ENCODE results near the gene KPNA2.
"Not testable (repeated sequence)": the region's sequence is repeated elsewhere in the genome, so short reads cannot be mapped to it uniquely, and the experiment has no call there.

Gene KPNA2

DNA sequence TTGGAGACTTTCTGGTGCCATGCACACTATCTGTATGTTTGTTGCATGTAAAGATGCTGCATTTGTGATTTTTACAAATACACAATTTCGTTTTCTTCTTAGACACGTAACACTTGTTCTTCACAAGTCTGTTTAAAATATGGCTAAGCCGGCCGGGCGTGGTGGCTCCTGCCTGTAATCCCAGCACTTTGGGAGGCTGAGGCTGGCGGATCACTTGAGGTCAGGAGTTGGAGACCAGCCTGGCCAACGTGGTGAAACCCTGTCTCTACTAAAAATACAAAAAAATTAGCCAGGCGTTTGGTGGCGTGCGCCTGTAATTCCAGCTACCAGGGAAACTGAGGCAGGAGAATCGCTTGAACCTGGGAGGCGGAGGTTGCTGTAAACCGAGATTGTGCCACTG, 14.7 kb upstream of the KPNA2 start:
- DNase-seq, result not testable (repeated sequence)

DNA sequence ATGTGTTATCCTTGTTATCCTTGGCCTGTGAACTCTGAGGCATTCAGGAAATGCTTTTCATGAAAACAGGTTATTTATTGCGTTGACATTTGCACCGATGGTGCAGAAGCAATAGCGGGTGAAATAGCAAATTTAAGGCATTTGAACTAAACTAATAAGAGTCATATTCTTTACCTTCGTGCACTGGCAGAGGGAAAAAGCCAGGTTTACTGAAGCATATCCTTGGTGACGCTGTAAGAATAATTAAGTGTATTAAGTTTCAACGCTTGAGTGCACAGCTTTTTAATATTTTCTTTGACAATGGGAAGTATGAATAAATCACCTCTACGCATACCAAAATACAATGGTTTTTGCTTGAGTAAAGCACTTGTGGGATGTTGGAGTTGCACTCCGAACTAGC, 13.6 kb upstream of the KPNA2 start:
- no peak for DNase-seq

DNA sequence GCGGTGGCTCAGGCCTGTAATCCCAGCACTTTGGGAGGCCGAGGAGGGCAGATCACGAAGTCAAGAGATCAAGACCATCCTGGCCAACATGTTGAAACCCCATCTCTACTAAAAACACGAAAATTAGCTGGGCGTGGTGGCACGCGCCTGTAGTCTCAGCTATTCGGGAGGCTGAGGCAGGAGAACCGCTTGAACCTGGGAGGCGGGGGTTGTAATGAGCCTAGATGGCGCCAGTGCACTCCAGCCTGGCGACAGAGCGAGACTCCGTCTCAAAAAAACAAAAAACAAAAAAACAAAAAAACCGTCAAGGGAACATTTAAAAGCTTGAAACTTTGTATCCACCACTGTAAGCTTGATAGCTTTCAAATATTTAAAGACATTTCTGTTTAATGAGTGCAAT, 13.0 kb upstream of the KPNA2 start:
- not testable (repeated sequence) for DNase-seq

DNA sequence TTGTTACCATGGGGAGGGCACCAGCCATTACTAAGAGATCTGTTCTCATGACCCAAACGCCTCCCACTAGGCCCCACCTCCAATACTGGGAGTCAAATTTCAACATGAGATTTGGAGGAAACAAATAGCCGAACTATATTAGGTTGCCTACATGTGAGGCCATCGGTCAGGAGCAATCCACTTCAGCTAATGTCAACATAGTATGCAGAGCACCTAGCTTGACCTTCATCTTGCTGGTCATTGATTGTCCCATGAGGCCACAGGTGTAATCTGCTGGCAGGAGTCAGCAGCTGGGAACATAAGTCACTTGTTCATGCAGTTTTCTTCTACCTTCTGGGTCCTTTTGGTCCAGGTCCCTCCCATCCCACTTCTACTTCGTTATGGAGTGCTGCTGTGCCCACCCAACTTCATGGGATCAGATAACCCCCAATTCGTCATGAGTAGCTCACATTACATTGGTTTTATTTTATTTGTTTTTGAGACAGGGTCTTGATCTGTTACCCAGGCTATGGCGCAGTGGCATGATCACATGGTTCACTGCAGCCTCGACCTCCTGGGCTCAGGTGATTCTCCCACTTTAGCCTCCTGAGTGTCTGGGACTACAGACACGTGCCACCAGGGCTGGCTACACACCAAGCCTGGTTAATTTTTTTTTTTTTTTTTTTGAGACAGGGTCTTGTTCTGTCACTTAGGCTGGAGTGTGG, 5.9 kb upstream of the KPNA2 start:
- no peak for DNase-seq

DNA sequence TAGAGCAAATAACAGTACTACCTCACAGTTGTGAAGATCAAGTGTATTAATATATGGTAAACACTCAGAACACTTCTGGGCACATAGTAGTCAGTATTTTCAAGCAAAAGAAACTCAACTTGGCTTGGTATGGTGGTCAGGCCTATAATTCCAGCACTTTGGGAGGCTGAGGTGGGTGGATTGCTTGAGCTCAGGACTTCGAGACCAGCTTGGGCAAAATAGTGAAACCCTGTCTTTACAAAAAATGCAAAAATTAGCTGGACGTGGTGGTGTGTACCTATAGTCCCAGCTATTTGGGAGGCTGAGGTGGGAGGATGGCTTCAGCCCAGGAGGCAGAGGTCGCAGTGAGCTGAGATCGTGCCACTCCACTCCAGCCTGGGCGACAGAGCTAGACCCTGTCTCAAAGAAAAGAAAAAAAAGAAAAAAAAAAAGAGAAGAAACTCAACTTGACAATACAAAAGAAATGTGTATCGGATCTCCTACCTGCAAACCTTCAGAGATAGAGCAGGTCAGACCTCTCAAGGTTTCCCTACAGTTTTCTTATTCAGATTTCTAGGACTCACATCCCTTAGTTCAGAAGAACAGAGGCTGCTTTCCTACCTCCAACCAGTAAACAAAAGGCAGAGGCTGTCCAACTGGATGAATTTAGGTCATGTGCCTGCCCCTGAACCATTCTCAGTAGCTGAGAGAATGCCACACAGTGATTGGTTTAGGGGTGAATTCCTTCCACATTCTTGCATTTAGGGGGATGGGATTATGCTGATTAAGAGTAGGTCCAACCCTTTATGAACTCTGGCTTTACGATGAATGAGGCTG, 1.7 kb upstream of the KPNA2 start:
- peak; percentile 33 for DNase-seq

DNA sequence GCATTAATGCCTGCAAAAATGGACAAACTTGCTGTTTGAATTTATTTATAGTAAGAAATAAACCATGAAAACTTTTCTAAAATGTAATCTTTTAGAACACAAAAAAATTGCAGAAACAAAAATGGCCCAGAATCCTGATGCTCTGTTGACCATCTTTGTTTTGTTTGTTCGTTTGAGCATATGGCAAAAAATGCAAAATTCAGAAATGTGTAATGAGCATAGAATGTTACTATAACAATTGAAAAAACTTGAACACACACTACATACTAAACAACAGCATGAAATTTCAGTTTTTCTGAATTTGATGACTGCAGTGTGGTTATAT, 1.1 kb upstream of the KPNA2 start:
- DNase-seq, result no peak

DNA sequence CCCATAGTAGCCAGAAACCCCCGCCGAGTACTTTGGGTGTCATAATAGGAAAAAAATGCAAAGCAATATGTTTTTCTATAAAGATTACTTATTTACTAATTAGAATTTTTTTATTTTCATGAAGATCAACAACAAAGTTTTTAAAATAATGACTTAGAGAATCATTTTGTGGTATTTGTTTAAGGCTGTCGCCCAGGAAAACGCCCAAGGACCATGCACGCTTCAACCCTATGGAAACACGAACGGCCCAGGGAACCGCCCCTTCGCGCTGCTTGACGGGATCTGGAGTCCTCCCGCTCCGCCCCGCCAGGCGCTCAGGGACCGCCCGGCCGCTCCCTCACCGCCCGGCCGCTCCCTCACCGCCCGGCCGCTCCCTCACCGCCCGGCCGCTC, 408 bp upstream of the KPNA2 start:
- DNase-seq, result peak; percentile 95

DNA sequence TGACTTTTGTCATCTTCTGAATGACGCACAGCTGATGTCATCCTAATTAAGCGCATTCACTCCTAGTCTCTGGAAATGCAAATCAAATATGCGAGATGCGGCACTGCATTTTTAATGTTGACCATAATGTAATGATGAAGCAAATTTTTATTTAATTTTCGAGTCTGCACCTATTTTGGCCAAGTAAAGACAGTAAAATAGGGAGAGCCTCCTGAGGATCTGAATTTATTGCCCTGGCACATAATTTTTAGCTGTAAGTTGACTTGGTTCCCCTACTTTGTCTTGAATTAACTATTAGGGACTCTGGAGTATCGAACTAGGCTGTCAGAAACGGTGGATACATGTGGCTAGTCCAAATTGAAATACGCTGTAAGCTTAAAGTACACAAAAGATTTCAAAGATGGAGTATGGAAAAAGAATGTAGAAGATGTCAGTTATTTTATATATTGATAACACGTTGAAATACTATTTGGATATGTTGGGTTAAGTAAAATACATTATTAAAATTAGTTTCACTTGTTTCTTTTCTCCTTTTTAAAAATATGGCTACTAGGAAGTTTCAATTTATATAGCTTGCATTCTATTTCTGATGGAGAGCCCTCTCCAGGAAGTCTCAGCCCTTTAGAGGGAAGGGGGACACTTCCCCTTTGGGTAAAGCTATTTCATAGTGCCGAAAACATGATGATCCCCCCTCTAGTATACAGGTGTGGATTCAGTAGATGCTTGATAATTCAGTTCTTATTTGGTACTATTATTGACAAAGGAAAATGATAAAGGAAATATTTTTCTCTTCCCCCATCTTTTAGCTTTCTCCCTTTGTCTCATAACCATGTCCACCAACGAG, 991 bp downstream of the KPNA2 start:
- DNase-seq, result no peak

DNA sequence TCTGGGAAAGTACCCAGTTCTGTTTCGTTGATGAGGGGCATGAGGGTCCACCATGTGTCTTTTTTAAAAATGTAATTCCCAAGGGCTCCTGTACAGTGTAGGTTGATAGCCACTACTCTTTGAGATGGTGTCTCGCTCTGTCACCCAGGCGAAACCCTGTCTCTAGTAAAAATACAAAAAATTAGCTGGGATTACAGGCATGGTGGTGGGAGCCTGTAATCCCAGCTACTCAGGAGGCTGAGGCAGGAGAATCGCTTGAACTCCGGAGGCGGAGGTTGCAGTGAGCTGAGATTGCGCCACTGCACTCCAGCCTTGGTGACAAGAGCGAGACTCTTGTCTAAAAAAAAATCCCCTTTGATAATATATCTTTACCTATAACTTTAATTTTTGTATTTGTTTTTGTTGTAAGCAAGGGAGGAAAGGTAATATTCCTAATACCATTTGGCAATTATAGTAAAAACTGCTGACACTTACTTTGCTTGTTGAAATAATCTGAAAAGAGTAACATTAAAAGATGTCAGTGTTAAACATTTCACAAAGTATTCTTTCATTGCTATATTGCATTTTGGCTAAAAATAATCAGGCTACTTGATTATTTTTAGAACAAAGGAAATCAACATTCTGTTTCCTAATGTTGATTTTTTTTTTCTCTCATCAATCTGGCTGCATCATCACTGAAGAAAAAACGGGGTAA, 11.8 kb downstream of the KPNA2 start:
- no peak for DNase-seq

DNA sequence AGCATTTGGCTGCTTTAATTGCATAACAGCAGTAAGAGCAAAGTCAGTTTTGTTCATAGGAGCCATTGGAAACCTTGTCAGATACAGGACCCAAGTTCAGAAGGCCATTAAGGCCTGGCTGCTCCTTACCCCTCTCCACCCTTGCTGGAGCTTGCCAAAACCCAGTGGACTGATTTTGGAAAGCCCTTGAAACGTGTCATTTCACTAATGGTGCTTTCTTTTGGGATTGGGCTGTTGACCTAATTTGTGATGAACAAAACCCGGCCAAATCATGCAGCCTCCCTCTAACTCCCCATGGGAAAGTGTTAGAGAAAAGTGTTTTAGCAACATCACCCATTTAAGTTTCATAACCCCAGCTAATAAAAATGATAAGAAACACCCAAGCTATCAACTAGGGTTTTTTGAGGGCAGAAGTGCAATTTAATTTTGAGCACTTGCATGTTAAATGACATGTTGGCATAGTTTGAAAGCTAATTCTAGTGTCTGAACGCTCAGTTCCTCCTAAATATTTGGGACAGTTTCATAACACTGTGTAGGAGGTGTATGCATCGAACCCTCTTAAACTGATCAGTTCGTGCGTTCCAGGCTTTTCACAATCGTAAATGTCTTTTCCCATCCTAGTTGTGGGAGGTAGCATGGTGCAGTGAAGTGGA, 12.5 kb downstream of the KPNA2 start:
- not testable (repeated sequence) for DNase-seq

DNA sequence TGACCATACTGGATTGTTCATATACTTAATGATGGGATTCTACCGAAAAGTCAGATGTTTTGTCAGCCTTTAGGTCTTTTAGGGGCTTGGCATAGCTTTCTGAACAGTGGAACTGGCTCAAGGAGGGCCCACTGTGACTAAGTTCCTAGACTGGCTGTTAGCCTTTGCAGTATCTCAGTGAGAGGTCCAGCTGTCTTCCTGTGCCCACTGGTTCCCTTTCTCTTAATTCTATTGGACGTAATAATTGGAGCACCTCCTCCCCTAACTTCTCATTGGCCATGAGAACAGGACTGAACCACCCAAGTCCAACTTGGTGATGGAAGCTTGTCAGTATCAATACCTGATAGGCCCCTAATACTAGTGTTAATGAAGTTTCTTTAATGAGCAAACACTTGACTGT, 13.5 kb downstream of the KPNA2 start:
- DNase-seq, result no peak

DNA sequence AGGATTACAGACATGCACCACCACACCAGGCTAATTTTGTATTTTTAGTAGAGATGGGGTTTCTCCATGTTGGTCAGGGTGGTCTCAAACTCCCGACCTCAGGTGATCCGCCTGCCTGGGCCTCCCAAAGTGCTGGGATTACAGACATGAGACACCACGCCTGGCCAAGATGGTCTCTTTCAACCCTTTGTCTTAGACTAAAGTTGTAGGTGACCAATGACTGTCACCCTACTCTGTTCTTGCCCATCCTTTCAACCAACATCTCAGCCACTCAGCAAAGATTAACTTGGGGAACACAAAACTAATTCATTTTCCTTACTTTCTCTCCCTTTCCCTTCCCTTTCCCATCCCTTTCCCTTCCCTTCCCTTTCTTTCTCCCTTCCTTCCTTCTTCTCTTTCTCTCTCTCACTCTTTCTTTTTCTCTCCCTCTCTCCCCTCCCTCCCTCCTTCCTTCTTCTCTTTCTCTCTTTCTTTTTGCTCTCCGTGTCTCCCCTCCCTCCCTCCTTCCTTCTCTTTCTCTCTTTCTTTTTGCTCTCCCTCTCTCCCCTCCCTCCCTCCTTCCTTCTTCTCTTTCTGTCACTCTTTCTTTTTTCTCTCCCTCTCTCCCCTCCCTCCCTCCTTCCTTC, 14.4 kb downstream of the KPNA2 start:
- DNase-seq, result not testable (repeated sequence)

DNA sequence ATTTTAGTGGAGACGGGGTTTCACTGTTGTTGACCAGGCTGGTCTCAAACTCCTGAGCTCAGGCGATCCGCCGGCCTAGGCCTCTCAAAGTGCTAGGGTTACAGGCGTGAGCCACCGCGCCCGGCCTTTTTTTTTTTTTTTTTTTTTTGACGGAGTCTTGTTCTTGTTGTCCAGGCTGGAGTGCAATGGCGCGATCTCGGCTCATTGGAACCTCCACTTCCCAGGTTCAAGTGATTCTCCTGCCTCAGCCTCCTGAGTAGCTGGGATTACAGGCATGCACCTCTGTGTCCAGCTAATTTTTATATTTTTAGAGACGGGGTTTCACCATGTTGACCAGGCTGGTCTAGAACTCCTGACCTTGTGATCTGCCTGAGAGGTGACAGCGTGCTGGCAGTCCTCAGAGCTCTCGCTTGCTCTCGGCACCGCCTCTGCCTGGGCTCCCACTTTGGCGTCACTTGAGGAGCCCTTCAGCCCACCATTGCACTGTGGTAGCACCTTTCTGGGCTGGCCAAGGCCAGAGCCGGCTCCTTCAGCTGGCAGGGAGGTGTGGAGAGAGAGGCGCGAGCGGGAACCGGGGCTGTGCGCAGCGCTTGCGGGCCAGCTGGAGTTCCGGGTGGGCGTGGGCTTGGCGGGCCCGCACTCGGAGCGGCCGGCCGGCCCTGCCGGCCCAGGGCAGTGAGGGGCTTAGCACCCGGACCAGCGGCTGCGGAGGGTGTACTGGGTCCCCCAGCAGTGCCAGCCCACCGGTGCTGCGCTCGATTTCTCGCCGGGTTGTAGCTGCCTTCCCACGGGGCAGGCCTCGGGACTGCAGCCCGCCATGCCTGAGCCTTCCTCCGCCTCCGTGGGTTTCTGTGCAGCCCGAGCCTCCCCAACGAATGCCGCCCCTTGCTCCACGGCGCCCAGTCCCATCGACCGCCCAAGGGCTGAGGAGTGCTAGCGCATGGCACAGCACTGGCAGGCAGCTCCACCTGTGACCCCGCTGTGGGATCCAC, 16.1 kb downstream of the KPNA2 start:
- not testable (repeated sequence) for DNase-seq

DNA sequence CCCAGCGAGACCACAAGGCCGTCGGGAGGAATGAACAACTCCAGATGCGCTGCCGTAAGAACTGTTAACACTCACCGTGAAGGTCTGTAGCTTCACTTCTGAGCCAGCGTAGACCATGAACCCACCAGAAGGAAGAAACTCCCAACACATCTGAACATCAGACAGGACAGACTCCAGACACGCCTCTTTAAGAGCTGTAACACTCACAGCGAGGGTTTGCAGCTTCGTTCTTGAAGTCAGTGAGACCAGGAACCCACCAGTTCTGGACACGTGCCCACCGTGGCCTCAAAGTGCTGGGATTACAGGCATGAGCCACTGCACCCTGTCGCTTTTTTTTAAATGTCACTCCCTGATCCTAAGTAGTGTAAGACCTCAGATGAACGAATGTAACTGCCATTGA, 17.3 kb downstream of the KPNA2 start:
- DNase-seq, result no peak

DNA sequence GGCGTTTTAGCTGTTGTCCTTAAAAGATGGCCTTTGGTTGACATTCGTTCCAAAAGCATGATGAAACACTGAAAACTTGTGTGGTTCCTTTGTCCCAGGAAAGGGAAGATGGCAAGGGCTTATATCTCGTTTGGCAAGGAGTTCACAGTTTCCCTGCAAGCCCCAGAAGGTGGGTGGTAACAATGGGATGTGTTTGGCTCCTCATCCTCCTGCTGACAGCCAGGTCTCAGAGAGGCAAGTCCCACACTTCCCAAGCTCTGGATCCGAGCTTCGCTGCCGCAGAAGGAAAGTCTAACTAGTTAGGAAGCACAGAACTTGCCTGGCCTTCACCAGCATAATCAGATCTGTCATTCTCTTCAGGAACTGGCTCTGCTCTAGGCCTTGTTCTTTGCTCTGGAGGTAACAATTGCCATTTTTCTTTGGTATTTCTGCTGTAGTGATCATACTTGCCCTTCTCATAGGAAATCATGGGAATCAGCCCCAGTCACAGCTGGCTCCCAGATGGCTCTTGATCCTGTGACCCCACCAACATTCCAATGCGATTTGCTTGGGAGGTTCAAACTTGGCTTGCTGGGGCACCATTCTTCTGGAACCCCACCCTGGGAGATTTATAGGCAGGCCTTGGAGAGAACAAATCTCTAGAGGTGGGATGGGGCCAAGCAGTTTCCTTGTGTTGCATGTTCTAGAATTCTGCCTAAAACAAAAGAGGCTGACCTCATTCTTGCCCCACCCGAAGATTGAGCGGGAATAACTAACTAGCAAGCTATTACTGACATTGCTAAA, 17.9 kb downstream of the KPNA2 start:
- no peak for DNase-seq

DNA sequence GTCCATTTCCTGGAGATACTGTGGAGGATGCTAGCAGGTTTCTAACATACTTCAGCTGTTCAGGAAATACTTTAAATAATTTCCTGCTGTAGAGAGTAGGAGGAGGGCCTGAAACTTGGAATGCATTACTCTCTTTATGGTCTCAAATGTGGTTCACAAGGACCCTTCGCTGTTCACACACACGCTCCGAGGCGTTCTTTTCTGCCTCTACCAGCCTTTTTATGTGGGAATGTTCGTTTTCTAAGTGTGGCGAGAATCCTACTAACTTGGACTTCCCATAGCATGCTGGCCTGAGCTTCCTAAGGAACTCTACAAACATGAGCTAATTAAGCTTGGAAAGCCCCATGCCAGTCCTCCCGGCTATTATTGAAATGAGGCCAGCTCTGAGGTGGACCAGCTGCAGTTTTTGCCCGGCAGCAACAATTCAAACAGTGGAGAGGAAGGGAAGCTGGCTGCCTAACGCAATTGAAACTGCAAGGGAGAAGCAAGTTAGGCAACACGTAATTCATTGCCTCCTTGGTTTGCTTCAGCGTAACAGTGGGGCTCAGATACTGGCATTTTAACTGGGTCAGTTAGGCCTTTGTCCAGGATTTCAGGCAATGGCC, 18.9 kb downstream of the KPNA2 start:
- DNase-seq, result no peak

DNA sequence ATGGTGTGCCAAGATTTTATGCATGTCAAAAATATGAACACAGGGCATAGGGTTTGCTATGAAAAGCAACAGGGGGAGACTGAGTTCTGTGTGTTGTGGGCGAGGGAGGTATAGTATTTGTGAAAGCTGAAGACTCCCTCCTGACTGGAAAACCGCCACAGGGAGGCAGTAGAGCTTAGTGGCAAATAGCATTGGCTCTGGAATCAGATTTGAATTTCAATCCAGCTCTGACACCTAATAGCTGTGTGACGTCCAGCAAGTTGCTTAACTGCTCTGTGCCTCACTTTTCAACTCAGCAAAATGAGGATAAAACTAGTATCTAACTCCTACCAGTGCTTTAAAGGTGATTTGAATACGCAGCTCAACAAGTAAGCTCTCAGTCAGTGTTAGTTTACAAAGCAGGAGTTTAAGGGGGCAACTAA, 22.0 kb downstream of the KPNA2 start:
- no peak for DNase-seq

DNA sequence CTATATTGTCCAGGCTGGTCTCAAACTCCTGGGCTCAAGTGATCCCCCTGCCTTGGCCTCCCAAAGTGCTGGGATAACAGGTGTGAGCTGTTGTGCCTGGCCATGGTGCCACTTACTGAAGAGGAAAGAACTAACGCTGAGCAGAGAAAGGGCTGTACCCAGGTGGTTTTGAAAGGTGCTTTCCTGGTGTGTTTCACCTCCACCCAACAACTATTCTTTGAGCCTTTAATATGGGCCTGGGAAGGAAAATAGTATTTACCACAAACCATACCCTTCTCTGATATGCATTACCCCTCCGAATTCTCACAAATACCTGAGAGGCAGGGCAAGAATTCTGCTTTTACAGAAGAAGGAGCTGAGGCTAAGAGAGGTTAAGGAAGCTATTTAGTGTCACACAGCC, 24.8 kb downstream of the KPNA2 start:
- DNase-seq, result no peak

DNA sequence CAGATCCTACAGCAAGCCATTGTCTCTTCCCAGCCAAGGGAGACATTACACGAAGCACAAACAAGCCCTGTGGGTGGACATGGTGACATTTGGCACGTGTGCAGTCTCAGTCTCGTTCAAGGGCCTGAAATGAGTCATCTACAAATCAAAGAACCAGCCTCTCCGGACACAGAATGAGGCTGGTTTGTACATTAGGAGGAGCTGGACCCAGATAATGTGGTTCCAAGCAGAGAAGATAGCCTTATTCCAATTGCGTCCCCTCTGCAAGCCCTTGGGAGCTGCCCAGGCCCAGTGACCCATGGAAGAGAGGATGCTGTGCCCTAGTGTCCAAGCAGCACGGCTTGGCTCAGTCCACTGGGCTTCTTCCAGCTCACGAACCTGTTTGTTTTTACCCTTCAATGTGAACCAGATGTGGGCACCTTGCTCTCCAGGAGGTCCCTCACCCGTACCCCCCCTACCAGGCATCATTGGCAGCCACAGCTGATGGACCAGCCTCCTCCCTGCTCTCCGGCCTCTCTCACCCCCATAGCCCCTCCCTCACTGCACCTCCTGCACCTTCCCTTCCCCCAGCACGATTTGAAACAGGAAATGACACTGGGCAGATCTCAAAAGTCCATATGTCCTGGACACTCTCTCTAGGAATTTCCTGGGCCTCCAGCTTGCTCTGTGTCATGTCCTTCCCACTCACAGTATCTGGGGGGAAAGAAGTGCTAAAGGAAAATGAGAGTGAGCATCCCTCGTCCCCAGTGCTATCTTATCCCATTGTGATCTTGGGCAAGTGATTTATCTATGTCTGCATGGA, 26.2 kb downstream of the KPNA2 start:
- DNase-seq, result no peak
